Endodermal cell (in vitro differentiated cells): ENCODE measurements around the gene SHC1. TPM values are rescaled to one million over a fixed set of nuclear protein-coding genes. Genes with fewer than 3 reads are reported as not detected.

Experiments used
- DNase-seq: peaks from one replicate; pipeline ENCODE4 v3.0.0-alpha.2; 2017
- H3K27ac ChIP-seq: 2 replicates; pipeline ENCODE4 v1.5.1; 2013; ENCODE audit warnings: mild to moderate bottlenecking, low read depth, low read length, moderate library complexity
- H3K27me3 ChIP-seq: 2 replicates; pipeline ENCODE4 v1.6.1; 2013; ENCODE audit warnings: mild to moderate bottlenecking, low read length, moderate library complexity; ENCODE audit not compliant: insufficient read depth, control insufficient read depth, poor library complexity, severe bottlenecking
- H3K36me3 ChIP-seq: 2 replicates; pipeline ENCODE4 v1.7.0; 2013; ENCODE audit warnings: mild to moderate bottlenecking, low read length, moderate library complexity; ENCODE audit not compliant: control insufficient read depth, insufficient read depth
- H3K4me1 ChIP-seq: one replicate; pipeline ENCODE4 v1.7.0; 2013; ENCODE audit warnings: low read length; ENCODE audit not compliant: control insufficient read depth, insufficient read depth
- H3K4me3 ChIP-seq: 2 replicates; pipeline ENCODE4 v1.5.1; 2013; ENCODE audit warnings: mild to moderate bottlenecking, low read length, moderate library complexity
- H3K9ac ChIP-seq: 2 replicates; pipeline ENCODE4 v1.6.1; 2013; ENCODE audit warnings: mild to moderate bottlenecking, low read length, moderate library complexity; ENCODE audit not compliant: poor library complexity, severe bottlenecking; ENCODE audit errors: extremely low read depth
- H3K9me3 ChIP-seq: 2 replicates; pipeline ENCODE4 v1.6.1; 2013; ENCODE audit warnings: mild to moderate bottlenecking, low read length, moderate library complexity; ENCODE audit not compliant: control insufficient read depth
- H3K27ac Mint-ChIP-seq: 2 replicates; pipeline ENCODE4 v1.8.0; 2020; ENCODE audit warnings: mixed read lengths
- H3K27me3 Mint-ChIP-seq: 2 replicates; pipeline ENCODE4 v1.8.0; 2021; ENCODE audit warnings: mild to moderate bottlenecking, mixed read lengths; ENCODE audit not compliant: insufficient read depth
- H3K36me3 Mint-ChIP-seq: 2 replicates; pipeline ENCODE4 v1.8.0; 2020; ENCODE audit warnings: low read depth, mixed read lengths
- H3K4me1 Mint-ChIP-seq: 2 replicates; pipeline ENCODE4 v1.8.0; 2020; ENCODE audit warnings: mixed read lengths
- H3K4me3 Mint-ChIP-seq: 2 replicates; pipeline ENCODE4 v1.8.0; 2020; ENCODE audit warnings: mild to moderate bottlenecking, moderate library complexity, mixed read lengths
- H3K9me3 Mint-ChIP-seq: 2 replicates; pipeline ENCODE4 v1.8.0; 2020; ENCODE audit warnings: mild to moderate bottlenecking, mixed read lengths
- CTCF ChIP-seq: fragments of 200-600 bp; sonication (generic); conservative IDR thresholded peaks from 2 replicates; pipeline ENCODE4 v1.5.0; 2021; ENCODE audit warnings: antibody characterized with exemption, mild to moderate bottlenecking
- WGBS, 2 experiments: methylation state at CpG; one replicate each; pipeline versions ENCODE4 v1.1.5 to v1.1.7; 2013; ENCODE audit warnings: missing lambda C conversion rate in 2 of 2, mixed read lengths in 1 of 2; ENCODE audit not compliant: insufficient coverage in 1 of 2, insufficient read length in 1 of 2; 5-methylcytosine and 5-hydroxymethylcytosine counted together
- total RNA-seq, 2 donors: library from RNA; stranded (reverse); fragmentation: NEBNext Ultra II Directional in 1 of 2; extraction: Animal tissue kit (Norgen Biotek cat#: 25700) in 1 of 2; gene quantifications; 2 replicates in 1 of 2; 3 replicates in 1 of 2; pipeline ENCODE4 v1.2.1, GENCODE V29; 2021

Gene SHC1
- total RNA-seq, 2 donors from 2014 or later: 157 to 231 TPM

DNA sequence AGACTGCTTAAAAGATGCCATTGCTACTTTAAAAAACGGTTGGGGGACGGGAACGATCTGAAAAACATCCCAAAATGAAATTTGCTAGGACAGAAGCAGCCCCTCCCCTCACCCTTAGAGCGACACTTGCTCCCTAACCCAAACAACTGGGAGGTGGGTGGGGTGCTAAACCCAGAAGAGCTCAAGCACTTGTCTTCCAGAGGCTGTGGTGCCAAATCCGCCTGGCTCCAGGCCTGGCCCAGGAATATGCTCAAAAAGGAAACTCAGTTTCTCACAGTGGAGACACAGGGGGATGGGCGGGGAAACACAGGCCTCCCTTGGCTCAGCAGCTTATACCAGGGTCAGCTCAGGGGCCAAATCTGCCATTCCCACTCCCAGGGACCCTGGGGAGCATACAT, 14.0 kb downstream of the SHC1 start:
- H3K9me3 Mint-ChIP-seq: no peaks in the 10 kb centered on the region
- peak overlapping the region; percentile 99 for H3K27ac Mint-ChIP-seq
- no peak for TF ChIP-seq CTCF
- Histone ChIP-seq H3K9me3 (no peaks in the 10 kb centered on the region), H3K4me1 (peaks cover 19% of the 10 kb centered on the region), H3K27ac (peak overlapping the region; percentile 97), H3K27me3 (no peaks in the 10 kb centered on the region), H3K4me3 (peak overlapping the region; percentile 94), H3K9ac (peak overlapping the region; percentile 95), H3K36me3 (peaks cover 17% of the 10 kb centered on the region)
- no peaks in the 10 kb centered on the region for H3K27me3 Mint-ChIP-seq
- peak; percentile 68 for DNase-seq
- peaks cover 52% of the 10 kb centered on the region for H3K4me1 Mint-ChIP-seq
- peaks cover 14% of the 10 kb centered on the region for H3K36me3 Mint-ChIP-seq
- H3K4me3 Mint-ChIP-seq: peak overlapping the region; percentile 75
- WGBS, 2 experiments: 14 to 60% methylated on average over 1 to 6 of the region's 6 CpGs

GRCh38 chr1:154955718-154956543, 14.6 kb downstream of the SHC1 start, which contains the start of gene PBXIP1:
PBXIP1 (minus strand) TSS chr1:154956099; CDS start chr1:154953721, 2,378 bp downstream.
- peak within 1 kb of the TSS; percentile 75 for H3K4me3 Mint-ChIP-seq
- no peaks in the 10 kb centered on the region for H3K9me3 ChIP-seq
- no peaks in the 10 kb centered on the region for H3K27me3 Mint-ChIP-seq
- H3K27ac Mint-ChIP-seq: peak within 1 kb of the TSS; percentile 99
- H3K36me3 Mint-ChIP-seq: peaks cover 14% of the 10 kb centered on the region
- H3K9me3 Mint-ChIP-seq: no peaks in the 10 kb centered on the region
- peak; percentile 97 for DNase-seq
- peaks cover 49% of the 10 kb centered on the region for H3K4me1 Mint-ChIP-seq
- peak; percentile 55 for TF ChIP-seq CTCF
- peak within 1 kb of the TSS; percentile 95 for H3K9ac ChIP-seq
- no peaks in the 10 kb centered on the region for H3K27me3 ChIP-seq
- H3K4me1 ChIP-seq: peaks cover 19% of the 10 kb centered on the region
- 1% methylated on average over 9 to 18 of the region's 18 CpGs for WGBS, 2 experiments
- H3K27ac ChIP-seq: peak within 1 kb of the TSS; percentile 97
- peak within 1 kb of the TSS; percentile 94 for H3K4me3 ChIP-seq
- peaks cover 22% of the 10 kb centered on the region for H3K36me3 ChIP-seq

DNA sequence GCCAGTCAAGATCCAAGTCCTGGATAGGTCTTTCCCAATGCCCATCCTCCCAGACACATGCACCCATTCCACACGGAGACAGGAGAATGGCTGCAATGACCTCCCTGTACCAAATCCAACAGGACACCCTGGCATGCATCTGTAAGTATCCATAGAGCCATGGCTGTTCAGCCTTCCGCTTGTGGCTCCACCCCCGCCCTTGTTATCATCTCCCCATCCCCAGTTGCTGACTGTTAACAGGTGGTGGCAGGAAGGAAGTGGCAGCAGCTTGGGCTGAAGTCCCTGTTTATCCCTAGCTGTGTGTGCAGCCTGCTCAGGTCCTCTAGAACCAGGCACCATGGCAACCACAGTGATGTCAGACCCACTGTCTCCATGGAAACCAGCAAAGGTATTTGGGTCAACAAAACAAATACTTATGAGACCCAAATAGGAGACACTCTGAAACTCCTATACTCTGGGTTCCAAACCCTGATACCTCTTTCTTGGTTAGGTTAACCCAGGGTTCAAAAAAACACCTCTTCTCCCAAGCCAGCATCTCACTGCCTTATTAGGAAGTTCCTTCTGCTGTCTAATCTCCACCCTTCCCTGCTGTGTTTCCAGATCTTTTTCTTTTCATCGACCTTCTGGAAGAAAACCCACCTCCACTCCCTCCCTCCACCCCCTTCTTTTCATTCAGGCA, 15.4 kb downstream of the SHC1 start:
- H3K9me3 ChIP-seq: no peaks in the 10 kb centered on the region
- WGBS, 2 experiments: 8 to 31% methylated on average over 2 to 4 of the region's 4 CpGs
- peak overlapping the region; percentile 95 for H3K9ac ChIP-seq
- peak overlapping the region; percentile 75 for H3K4me3 Mint-ChIP-seq
- peaks cover 17% of the 10 kb centered on the region for H3K36me3 Mint-ChIP-seq
- no peaks in the 10 kb centered on the region for H3K27me3 Mint-ChIP-seq
- H3K4me1 Mint-ChIP-seq: peaks cover 44% of the 10 kb centered on the region
- peak overlapping the region; percentile 94 for H3K4me3 ChIP-seq
- peaks cover 19% of the 10 kb centered on the region for H3K4me1 ChIP-seq
- no peaks in the 10 kb centered on the region for H3K27me3 ChIP-seq
- no peak for TF ChIP-seq CTCF
- peak overlapping the region; percentile 99 for H3K27ac Mint-ChIP-seq
- H3K27ac ChIP-seq: peak overlapping the region; percentile 97
- DNase-seq: peak; percentile 81
- H3K36me3 ChIP-seq: peaks cover 28% of the 10 kb centered on the region
- no peaks in the 10 kb centered on the region for H3K9me3 Mint-ChIP-seq
